Fibroblast of lung (primary cell): ENCODE data around the gene IP6K3. TPM values are rescaled to one million over a fixed set of nuclear protein-coding genes. Genes with fewer than 3 reads are reported as not detected.

ENCODE experiments used
- DNase-seq, 2 donors: peaks; one replicate each; pipeline versions ENCODE4 v3.0.0 to v3.0.0-alpha.2; 2010; ENCODE audit warnings: low read depth in 2 of 2
- H2AFZ ChIP-seq: 2 replicates; pipeline ENCODE4 v1.5.1; 2012; ENCODE audit warnings: low read length, control low read depth, inconsistent platforms
- H3K27ac ChIP-seq: 2 replicates; pipeline ENCODE4 v1.5.1; 2011; ENCODE audit warnings: low read length, control low read depth; ENCODE audit not compliant: insufficient read depth
- H3K27me3 ChIP-seq: 2 replicates; pipeline ENCODE4 v1.5.1; 2011; ENCODE audit warnings: mild to moderate bottlenecking, low read length; ENCODE audit not compliant: control insufficient read depth, insufficient read depth
- H3K36me3 ChIP-seq: 2 replicates; pipeline ENCODE4 v1.5.1; 2011; ENCODE audit warnings: low read length; ENCODE audit not compliant: control insufficient read depth, insufficient read depth
- H3K4me1 ChIP-seq: 2 replicates; pipeline ENCODE4 v1.5.1; 2011; ENCODE audit warnings: low read length; ENCODE audit not compliant: control insufficient read depth, insufficient read depth; ENCODE audit errors: extremely low read depth
- H3K4me2 ChIP-seq: 2 replicates; pipeline ENCODE4 v1.5.1; 2011; ENCODE audit warnings: low read length, control low read depth; ENCODE audit not compliant: insufficient read depth; ENCODE audit errors: extremely low read depth
- H3K4me3 ChIP-seq, 4 experiments: fragments of 200-600 bp in 1 of 4; sonication (generic) in 1 of 4; replicated peaks in 1 of 4; 2 replicates each; pipeline ENCODE4 v1.5.1; 2011 to 2016; ENCODE audit warnings: low read length in 4 of 4, low read depth in 3 of 4, mild to moderate bottlenecking in 3 of 4, control low read depth in 2 of 4, inconsistent platforms in 1 of 4, mixed read lengths in 1 of 4; ENCODE audit not compliant: insufficient read depth in 1 of 4; ENCODE audit errors: control extremely low read depth in 1 of 4
- H3K79me2 ChIP-seq: 2 replicates; pipeline ENCODE4 v1.5.1; 2012; ENCODE audit warnings: mild to moderate bottlenecking, low read length, inconsistent platforms; ENCODE audit not compliant: control insufficient read depth, insufficient read depth
- H3K9ac ChIP-seq: 2 replicates; pipeline ENCODE4 v1.5.1; 2011; ENCODE audit warnings: mild to moderate bottlenecking, low read length, control low read depth; ENCODE audit not compliant: insufficient read depth
- H3K9me3 ChIP-seq: 2 replicates; pipeline ENCODE4 v1.5.1; 2012; ENCODE audit warnings: low read depth, low read length; ENCODE audit not compliant: control insufficient read depth, insufficient read depth
- H4K20me1 ChIP-seq: 2 replicates; pipeline ENCODE4 v1.5.1; 2011; ENCODE audit warnings: low read length; ENCODE audit not compliant: control insufficient read depth, insufficient read depth; ENCODE audit errors: extremely low read depth
- CTCF ChIP-seq, 2 donors: IDR thresholded peaks in 1 of 2; conservative IDR thresholded peaks in 1 of 2; 1 replicate in 1 of 2; 2 replicates in 1 of 2; pipeline ENCODE4 v1.5.1; 2011 to 2012; ENCODE audit warnings: low read length in 2 of 2, control low read depth in 1 of 2, inconsistent platforms in 1 of 2, low read depth in 1 of 2, mild to moderate bottlenecking in 1 of 2
- EZH2 ChIP-seq: IDR thresholded peaks from 2 replicates; pipeline ENCODE4 v1.5.1; 2012; ENCODE audit warnings: low read length, control low read depth, mild to moderate bottlenecking; ENCODE audit errors: missing control alignments
- polyA plus RNA-seq, 2 donors: library from polyadenylated mRNA; depleted of rRNA in 1 of 2; stranded (reverse) in 1 of 2; unstranded in 1 of 2; fragments of >200 nt; gene quantifications; 2 replicates each; pipeline ENCODE4 v1.2.1, GENCODE V29; 2011 to 2012; ENCODE audit warnings: missing spikeins in 1 of 2
- total RNA-seq: library from RNA; depleted of rRNA; stranded (reverse); fragments of >200 nt; gene quantifications from 2 replicates; pipeline ENCODE4 v1.2.1, GENCODE V29; 2014

Gene IP6K3
- total and polyA plus RNA-seq, 2 donors (not counting 1 experiment from before 2014, with no cell fraction given) = 0.84 to 5.4 TPM

DNA sequence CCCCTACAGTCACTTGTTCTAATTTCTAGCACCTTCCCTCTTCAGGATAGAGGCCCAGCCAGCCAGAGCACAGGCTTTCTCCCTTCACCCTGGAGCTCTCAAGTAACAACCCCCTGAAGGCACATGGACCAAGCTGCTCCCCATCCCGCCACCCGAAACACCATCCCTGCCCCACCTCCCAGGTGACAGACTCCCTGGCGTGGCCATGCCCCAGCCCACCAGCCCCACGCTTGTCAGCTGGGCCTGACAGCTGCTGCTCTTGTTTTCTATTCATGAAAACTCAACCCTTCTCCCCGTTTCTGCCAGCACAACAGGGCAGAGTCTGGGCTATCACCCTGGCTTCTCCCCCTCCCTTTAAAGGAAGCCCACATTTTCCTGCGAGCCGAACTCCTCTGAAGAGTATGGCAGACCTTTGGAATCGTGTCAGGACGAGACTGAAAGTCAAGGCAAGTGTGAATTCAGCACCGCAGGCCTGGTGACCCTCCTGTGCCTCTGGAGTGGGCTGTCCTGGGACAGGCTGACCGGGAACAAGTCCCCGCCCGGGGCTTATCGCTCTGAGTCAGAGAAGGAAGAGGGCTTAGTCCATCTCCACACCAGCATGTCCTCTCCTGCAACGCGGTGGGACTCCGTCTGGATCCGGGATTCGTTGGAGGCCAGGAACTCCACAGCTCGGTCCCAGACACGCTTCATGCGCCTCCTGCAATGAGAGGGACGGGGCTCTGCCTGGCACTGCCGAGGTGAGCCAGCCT lies 25.6 kb upstream of the IP6K3 start:
- H3K79me2 ChIP-seq = no peaks in the 10 kb centered on the region
- no peaks in the 10 kb centered on the region for H4K20me1 ChIP-seq
- TF ChIP-seq EZH2 (no peak), CTCF (conservative IDR thresholded peaks at IDR 0.05 in 1 of 2, IDR thresholded peaks at IDR 0.05 in 1 of 2; ENCODE audit: low read depth in 1 of 2, low read length in 2 of 2) (no peak)
- DNase-seq = no peak
- H3K4me1 ChIP-seq = peaks cover 35% of the 10 kb centered on the region
- peak overlapping the region in 1 of 4 experiments; percentile 28 for H3K4me3 ChIP-seq
- H3K36me3 ChIP-seq = peaks cover 25% of the 10 kb centered on the region
- no peaks in the 10 kb centered on the region for H3K9me3 ChIP-seq
- H2AFZ ChIP-seq = no peak overlapping the region
- peak overlapping the region; percentile 82 for H3K27ac ChIP-seq
- H3K4me2 ChIP-seq = peak overlapping the region; percentile 45
- H3K27me3 ChIP-seq = no peaks in the 10 kb centered on the region
- H3K9ac ChIP-seq = peak overlapping the region; percentile 21

DNA sequence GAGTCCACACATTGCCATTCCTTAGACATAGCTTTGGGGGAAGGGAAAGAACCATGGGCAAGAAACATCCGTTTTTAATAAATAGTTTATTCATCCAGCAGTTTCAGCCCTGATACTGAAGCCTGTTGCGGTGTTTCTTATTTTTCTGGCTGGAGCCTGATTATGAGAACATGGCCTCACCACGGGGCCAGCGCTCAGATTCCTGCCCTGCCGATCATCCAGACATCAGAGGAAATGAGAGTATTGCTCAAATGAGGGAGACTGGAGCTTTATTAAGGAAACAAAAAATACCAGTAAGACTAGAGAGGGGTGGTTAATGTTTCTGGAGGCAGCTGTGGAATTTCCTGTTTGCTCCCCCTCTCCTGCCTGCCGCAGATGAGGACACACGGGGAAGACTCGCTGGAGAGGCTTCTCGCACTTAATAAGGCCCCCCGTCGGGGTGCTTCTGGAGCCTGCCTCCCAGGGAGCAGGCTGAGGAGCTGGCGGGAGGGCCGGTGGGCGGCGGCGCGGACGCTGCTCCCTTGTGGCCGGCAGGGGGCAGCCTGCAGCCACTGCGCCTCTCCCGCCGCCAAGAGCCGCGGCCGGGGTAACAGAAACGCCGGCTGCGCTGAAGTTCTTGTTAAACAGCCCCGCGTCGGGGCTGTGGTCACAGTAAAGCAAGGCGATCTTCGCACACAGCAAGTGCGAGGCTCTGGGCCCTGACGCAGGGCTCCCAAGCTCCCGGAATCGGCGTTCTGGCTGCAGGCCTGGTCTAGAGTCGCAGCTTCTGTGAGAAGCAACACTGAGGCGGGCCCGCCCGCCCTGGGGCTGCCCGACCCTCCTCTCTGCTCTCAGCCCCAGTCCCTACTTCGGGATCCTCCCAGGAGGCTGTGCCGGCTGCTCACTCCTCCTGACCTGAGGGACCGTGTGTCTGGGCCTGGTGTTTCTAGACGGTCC lies 24.7 kb upstream of the IP6K3 start:
- no peaks in the 10 kb centered on the region for H4K20me1 ChIP-seq
- H3K4me3 ChIP-seq = peak overlapping the region in 1 of 4 experiments; percentile 28
- peaks cover 35% of the 10 kb centered on the region for H3K4me1 ChIP-seq
- no peak for TF ChIP-seq EZH2
- peak; percentile 52 to 78 for TF ChIP-seq CTCF (conservative IDR thresholded peaks at IDR 0.05 in 1 of 2, IDR thresholded peaks at IDR 0.05 in 1 of 2; ENCODE audit: low read depth in 1 of 2, low read length in 2 of 2)
- H3K9me3 ChIP-seq = no peaks in the 10 kb centered on the region
- H3K4me2 ChIP-seq = peak overlapping the region; percentile 45
- H3K79me2 ChIP-seq = no peaks in the 10 kb centered on the region
- peak overlapping the region; percentile 82 for H3K27ac ChIP-seq
- H3K9ac ChIP-seq = peak overlapping the region; percentile 21
- peaks cover 19% of the 10 kb centered on the region for H3K36me3 ChIP-seq
- DNase-seq = peak; percentile 86 to 93
- H2AFZ ChIP-seq = no peak overlapping the region
- H3K27me3 ChIP-seq = no peaks in the 10 kb centered on the region

DNA sequence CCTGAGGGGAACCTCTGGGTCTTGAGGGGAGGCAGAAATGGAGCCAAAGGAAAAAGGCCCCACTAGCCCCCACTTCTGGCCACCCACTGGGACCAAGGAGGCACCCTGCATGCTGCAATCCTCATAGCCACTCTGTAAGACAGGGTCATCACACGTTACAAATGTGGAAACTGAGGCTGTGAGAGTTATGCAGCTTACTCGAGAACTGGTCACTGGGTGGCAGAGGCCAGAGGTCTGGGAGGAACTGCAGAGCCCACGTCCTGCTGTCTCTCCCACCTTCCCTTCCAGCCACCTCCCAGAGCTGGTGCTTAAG lies 24.1 kb upstream of the IP6K3 start:
- H3K27ac ChIP-seq = peak overlapping the region; percentile 82
- peaks cover 17% of the 10 kb centered on the region for H3K36me3 ChIP-seq
- H3K4me2 ChIP-seq = peak overlapping the region; percentile 32
- H3K4me3 ChIP-seq = no peak overlapping the region
- TF ChIP-seq EZH2 (no peak), CTCF (conservative IDR thresholded peaks at IDR 0.05 in 1 of 2, IDR thresholded peaks at IDR 0.05 in 1 of 2; ENCODE audit: low read depth in 1 of 2, low read length in 2 of 2) (no peak)
- peak overlapping the region; percentile 20 for H3K9ac ChIP-seq
- H3K79me2 ChIP-seq = no peaks in the 10 kb centered on the region
- no peaks in the 10 kb centered on the region for H3K9me3 ChIP-seq
- H2AFZ ChIP-seq = no peak overlapping the region
- H3K27me3 ChIP-seq = no peaks in the 10 kb centered on the region
- no peak for DNase-seq
- H3K4me1 ChIP-seq = peaks cover 35% of the 10 kb centered on the region
- no peaks in the 10 kb centered on the region for H4K20me1 ChIP-seq
